Stimulated activated CD4-positive, alpha-beta T cell treated with anti-CD3 and anti-CD28 coated beads, Interleukin-1b, Interleukin-23, amount 100 ng/mL, for 1 hour (primary cell): ENCODE data around the gene SNX7.

Source experiments
- DNase-seq, 2 donors: peaks; one replicate each; pipeline ENCODE4 v3.0.0-alpha.2; 2020; ENCODE audit warnings: low read depth in 2 of 2

The SNX7 gene, protein sequence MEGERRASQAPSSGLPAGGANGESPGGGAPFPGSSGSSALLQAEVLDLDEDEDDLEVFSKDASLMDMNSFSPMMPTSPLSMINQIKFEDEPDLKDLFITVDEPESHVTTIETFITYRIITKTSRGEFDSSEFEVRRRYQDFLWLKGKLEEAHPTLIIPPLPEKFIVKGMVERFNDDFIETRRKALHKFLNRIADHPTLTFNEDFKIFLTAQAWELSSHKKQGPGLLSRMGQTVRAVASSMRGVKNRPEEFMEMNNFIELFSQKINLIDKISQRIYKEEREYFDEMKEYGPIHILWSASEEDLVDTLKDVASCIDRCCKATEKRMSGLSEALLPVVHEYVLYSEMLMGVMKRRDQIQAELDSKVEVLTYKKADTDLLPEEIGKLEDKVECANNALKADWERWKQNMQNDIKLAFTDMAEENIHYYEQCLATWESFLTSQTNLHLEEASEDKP

DNA sequence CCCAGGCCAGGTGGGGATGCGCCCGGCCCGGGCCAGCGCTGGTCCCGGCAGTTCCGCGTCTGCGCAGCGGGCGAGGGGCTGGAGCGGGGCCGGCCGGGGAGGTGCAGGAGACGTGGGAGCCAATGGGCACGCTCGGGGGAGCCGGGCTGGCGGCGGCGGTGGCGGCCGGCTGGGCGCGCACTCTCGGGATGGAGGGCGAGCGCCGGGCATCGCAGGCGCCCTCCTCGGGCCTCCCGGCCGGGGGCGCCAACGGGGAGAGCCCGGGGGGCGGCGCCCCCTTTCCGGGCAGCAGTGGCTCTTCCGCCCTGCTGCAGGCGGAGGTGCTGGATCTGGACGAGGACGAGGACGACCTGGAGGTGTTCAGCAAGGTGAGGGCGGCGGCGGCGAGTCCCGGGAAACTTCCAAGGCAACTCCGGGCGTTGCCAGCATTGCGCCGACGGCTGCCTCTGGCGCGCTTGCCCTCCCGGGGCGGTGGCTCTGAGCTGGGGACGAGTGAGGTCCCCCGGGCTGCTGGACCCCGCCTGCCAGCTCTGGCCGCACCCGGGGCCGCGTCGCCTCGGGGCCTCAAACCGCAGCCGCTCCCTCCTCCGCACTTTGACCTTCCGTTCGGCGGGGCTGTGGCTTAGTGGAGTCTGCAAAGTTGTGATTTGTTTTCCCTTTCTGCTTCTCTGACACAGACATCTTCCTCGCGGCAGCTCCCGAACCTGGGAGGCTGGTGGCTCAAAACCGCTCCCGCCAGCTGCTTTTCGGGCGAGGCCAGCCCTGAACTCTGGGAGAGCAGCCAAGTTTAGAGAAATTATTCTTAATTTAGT is at the start of gene SNX7:
Gene SNX7 (plus strand): TSS at position 178 of the 812 bp plus-strand sequence. CDS start 11 bp downstream, at position 189.
- no peak for DNase-seq

DNA sequence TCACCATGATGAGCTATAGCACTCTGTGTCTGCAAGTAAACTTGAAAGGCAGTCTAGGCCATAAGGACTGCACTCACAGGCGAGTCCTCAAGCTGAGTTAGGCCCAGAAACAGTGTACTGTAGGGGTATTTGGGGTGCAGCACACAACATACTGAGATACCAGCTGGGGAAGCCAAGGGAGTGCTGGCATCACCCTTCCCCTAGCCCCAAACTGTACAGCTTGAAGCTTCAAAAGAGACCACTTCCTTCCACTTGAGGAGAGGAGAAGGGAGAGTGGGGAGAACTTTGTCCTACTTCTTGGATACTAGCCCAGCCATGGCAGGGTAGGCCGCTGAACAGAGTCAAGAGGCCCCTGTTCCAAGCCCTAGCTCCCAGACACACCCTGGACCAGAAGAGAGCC is 24.2 kb upstream of the SNX7 start:
- DNase-seq, result no peak

DNA sequence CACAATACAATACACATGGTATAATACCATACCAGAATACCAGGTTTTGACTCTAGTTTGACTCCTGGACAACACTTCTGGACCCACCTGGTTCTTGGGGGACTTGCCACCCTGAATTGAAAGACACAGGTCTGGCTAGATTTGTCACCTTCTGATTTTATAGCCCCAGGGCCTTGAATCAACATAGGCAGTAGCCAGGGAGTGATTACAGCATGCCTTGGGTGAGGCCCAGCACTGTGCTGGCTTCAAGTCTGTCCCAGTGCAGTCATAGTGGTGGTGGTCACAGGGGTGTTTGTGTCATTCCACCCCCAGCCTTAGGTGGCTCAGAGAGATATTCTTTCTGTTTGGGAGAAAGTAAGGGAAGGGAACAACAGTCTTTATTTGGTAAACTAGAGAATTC is 23.3 kb upstream of the SNX7 start:
- no peak for DNase-seq

DNA sequence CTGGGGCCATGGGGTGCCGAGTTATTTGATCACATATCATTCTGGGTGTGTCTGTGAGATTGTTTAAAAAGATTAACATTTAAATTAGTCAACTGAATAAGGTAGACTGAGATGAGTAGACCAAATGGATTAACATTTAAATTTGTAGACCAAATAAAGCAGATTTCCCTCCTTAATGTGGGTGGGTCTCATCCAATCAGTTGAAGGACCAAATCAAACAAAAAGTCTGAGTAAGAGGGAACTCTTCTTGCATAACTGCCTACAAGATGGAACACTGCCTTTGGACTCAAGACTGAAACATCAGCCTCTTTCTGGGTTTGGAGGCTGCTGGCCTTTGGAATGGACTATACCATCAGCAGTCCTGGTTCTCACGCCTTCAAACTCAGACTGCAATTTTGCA is 17.0 kb upstream of the SNX7 start:
- no peak for DNase-seq

DNA sequence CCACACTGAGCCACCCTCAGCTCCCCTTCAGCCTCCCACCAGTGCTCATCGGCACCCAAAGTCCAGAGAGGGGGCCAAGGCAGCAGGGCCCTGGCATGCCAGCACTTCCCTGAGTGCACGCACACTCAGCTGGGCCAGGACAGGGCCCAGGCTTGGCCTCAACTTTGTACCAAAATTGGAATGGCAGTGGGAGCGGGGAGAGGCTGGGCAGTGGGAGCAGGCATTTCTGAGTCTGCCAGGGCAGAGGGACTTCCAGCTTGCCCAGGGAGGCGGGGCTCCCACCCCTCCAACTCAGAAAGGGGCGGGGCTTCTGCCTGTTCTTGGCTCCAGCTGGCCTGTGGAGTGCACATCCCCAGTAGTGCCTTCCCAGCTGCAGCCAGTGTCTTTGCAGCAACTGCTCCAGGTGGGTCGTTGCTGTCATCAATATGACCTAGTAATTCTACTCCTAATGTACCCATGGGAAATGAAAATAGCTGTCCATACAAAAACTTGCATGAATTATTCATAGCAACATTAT is 10.3 kb upstream of the SNX7 start:
- no peak for DNase-seq

DNA sequence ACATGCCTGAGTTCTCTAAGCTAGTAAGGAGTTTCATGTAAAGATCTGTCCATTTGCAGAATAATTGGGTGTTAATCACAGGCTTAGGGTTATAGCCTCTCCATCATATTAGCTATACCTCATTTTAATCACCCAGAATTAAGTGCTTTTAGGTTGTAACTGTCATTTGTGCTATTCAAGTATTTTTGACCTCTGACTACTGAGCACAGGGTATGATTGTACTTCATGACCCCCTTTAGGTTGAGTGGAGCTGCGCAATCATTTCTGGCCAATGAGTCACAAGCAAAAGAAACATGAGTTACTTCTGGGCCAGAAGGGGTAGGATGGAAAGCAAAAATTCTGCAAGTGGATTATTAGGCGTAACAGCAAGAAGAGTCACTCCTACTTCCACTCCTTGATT is 8.4 kb upstream of the SNX7 start:
- DNase-seq, result no peak

DNA sequence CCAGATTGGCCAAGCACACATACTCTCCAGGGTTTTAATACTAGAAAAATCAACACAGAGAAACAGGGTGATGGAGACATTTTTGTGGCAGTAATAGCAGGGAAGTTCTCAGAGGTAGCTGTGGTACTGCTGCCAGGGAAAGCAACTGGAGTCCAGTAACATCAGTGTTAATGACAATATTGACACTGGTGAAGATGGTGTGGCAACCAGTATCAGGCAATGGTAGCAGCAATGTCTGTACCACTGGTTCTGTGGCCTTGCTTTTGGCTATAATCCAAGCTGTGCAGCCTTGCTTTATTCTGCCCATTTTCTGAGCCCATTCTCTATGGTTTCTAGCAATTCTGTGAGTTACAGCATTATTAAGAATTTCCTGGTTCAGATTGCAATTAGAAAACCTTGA is 1.6 kb upstream of the SNX7 start:
- DNase-seq, result no peak

DNA sequence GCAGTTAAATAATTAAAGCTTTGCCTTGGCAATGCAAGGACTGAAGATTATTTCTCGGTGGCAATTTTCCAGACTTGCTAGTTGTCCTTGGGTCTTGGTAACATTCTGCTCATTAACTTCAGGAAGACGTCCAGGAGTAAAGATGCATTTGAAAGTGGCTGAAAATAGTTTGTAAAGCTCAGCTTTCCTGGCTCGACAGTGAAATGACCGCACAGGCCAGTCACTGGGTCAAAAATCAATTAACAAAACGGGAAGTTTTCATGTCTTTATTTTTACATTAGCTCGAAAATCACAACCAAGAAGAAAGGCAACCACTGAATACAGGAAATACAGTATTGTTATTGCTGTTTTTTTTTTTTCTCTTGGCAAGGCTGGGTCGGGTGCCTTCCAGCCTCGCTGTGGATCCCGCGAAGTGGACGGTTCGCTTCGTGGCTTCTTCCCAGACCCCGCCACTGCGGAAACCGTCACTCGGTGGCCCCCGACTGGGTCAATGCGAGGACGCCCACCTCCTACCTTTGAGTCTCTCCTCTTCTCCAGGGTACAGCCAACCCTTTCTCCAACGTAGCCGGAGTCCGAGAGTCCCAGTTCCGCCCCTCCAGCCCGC is 479 bp upstream of the SNX7 start:
- DNase-seq, result no peak

DNA sequence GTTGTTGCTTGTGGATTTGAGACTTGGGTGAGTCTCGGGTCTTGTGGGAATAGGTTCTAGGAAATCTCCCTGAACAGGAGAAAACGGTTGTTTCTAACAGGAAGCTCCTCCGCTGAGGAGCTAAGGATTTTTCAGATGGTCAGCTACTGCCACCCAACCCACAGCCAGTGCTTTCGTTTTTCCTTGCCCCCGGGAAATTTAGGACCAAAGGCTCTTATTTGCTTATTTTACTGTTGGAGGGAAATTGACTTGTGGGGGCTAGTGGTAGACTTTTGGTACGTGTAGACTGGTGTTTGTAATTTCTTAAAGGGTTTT is 792 bp downstream of the SNX7 start:
- DNase-seq, result no peak

DNA sequence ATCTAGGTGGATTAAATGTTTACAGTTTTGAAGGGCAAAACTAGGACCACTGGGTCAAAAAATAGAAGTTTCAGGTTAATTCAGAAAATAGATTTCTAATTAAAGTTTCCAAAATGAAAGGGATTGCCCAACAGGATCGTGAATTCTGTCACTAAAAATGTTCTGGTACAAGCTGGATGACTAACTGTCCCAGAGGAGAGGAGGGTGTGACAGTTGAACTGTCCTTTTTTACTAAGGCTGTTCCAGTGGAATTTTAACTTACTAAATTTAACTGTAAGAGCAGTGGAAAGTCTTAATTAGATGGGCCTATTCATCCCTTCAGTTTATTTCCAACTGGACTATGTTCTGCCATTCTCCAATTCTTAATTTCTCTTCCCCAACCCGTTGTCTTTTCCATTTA is 7.2 kb downstream of the SNX7 start:
- no peak for DNase-seq

DNA sequence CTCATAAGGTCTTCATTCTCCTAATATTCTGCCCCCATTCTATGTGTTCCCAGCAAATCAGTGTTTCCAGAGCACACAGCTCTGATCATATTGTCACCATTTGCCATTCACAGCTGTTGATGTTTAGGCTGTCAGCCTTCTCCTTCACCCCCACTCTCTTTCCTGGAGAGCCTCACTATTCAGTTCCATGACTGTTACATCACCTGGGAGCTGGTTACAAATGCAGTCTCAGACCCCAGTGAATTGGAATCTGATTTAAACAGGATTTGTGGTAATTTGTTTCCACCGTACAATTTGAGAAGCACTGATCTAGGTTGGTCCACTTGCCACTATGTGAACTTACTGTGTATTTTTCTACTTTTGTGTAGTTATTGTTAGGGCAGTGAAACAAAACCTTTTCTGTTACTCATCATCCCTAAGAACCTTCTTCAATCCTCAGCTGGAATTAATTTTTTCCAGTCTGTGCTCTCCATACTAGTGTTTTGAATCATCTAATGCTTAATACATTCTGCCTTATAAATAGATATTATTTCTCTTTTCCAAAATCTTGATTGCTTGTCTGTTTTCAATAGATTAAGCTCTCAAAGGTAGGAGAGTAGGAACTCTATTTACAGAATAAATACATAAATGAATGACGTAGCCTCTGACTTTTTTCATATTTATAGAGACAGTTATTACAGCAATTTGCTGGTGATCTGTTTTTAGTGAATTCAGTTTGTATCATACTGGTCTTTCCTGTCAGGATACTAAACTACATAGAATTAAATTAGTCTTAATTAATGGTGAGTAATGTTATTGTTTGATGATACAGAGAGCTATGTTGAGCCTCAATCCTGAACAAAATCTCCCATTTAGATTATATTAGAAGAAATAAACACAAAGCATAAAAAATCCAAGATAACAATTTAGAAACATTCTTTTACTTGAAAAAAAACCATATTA is 8.1 kb downstream of the SNX7 start:
- no peak for DNase-seq

DNA sequence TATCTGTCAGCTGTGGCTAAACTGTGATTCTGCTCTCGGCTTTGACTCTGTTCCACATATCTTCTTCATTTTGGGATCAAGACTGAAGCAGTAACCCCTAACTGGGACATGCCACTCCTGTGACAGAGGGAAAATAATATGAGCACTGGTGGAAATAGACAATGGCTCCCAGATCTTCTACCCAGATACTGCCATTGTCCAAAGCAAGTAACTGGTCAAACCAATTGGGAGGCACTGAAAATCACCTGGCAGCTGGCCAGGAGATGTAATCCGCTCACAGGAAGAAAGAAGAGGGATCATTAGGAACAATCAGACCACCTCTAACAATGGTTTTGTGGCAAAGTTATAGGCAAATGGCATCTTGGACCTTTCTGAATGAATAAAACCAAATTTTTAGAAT is 10.7 kb downstream of the SNX7 start:
- DNase-seq, result no peak

DNA sequence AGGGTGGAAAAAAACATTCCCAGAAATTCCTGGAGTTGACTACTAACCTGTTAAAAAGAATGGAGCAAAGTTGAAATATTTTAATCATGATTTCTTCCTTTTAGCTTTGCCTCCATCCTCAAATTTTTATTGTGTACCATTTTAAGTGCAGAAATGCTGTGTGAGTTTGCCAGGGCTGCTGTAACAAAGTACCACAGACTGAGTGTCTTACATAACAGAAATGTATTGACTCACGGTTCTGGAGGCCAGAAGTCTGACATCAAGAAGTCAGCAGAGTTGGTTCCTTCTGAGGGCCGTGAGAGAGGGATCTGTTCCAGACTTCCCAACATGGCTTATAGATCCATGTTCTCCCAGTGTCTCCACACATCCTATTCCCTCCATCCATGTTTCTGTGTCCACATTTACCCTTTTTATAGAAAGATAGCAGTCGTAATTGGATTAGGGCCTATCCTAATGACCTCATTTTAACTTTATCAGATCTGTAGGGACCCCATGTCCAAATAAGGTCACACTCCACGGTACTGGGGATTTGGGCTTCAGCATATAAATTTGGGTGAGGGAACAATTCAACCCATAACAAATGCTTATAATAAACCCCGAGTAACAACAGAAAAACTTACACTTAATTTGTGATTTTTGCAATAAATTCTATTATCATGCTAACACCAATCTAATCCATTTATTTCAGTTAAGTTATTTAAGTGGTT is 12.7 kb downstream of the SNX7 start:
- DNase-seq, result no peak

DNA sequence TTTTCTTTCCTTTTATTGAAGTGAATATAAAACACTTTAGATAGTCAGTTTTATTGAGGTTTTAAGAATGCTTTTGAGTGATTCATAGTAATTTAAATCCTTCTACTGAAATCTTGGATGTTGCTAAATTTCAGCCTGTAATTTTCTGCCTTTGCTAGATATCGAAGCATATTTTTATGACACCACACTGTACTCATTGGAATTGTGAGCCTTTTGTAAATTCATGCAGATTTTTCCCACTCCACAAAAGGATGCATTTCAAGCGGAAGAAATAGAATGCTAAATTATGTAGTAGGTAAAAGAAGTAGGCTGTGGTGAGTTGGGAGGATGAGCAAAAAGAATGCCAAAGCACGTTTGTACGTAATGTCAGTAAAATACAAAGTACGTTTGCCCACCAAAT is 13.8 kb downstream of the SNX7 start:
- no peak for DNase-seq

DNA sequence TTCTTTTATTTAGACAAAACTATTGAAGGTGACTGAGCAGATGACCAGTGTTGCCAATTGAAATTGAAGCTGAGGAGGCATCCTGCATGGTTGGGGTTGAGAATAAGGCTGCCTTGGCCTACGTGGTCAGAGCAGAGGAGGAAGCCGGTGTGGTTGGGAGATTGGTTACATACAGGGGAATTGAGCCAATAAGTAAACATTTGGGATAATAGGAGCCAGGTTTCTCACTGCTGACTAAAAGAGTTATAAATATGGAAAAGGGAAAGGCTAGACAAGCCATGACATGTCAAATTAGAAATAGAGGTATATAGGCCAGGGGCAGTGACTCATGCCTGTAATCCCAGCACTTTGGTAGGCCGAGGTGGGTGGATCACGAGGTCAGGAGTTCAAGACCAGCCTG is 15.8 kb downstream of the SNX7 start:
- DNase-seq, result no peak

DNA sequence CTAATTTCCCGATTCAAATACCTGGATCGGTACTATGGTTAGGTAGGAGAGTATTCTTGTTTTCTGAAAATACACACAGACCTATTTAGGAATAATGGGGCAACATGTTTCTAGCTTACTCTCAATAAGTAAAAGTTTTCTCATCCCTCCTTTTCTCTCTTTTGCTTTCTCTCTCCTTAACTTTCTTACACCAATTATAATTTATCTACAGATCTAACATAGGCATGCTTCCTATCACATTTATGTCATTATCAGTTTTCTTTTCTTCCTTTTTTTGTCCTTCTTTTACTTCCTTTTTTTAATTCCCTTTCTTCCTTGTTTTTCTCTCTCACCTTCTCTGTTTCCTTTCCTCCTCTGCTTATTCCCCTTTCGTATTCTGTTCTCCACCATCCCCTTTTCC is 20.3 kb downstream of the SNX7 start:
- no peak for DNase-seq

DNA sequence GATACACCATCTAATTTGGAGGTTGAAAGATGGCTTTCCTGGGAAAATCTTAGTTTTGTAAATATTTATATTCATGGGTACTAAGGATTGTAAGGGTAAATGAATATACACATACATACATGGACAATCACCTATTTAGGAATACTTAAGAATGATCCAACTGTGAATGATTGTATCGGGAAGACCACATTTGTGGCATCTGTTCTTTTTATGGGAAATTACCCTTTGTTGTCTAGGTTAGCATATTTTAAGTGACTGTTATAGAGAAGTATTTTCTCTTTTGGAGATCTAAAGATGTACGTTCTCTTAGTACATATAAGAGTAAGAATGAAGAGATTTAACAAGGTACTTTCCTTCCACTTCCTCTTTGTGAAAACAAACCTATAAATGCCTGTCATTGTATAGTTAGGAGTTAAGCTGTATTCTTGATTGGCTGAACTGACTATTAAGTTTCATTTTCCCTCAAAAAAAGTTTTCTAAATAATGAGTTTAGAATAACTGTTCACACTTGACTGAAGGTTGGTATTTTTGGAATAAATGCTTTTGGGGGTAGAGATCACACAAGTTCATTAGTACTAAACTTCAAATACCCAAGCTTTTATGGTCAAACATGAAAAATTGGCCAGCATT is 26.7 kb downstream of the SNX7 start:
- DNase-seq, result no peak

DNA sequence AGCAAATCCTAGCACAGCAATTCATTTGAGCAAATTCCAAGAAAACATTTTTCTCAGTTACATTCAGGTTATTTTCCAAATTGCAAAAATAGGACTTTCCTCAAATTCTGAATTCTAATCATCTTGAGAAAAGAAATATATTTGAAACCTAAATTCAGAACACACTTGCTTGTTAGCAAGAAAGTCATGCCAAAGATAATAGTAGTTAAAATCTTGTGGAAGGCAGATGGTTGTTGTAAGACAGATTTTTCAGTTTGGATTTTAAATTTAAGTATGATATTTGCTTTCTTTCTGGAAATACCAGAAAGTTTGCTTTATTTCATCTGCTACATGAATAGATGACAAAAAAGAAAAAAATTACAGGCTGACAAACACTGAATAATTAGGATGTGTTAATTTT is 29.1 kb downstream of the SNX7 start:
- no peak for DNase-seq

DNA sequence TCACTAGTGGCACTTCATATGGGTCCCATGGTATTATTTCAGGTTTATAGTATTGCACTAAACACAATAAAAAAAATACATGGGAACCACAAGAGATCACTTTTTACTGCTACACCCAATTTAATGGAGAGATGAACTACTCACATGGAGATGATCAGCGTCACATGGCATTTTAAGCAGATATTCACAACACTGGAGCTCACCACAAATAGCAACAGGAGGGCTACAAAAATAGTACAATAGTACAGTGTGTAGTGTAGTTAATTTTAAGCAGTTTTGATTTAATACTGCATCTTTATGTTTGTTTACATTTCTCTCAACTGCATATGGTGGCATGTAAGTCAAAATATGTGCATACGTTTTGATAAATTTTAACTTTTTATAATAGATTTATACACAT is 31.0 kb downstream of the SNX7 start:
- DNase-seq, result no peak

DNA sequence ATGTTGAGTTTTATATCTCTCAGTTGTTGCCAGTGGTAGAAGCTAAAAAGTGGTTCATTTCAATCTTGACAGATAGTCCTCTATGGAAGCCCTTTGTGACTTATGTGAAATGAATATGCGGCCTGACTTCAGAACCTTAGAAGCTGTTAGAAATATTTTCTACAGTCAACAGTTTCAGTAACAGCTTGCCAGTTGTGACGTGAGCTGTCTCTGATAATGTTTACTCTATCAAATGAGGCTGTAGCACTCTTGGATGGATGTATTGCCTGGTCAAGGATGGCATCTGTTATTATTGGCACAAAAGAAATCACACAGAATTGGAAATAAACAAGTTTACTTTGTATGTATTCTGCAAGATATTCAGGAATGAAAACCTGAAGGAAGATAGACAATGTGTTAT is 31.9 kb downstream of the SNX7 start:
- DNase-seq, result no peak
